ENCODE measurements around the gene KREMEN2. TPM values are rescaled to one million over a fixed set of nuclear protein-coding genes. Genes with fewer than 3 reads are reported as not detected.

The KREMEN2 gene
- total RNA-seq, 1 donor from 2014 or later, result 8.0 TPM

GRCh38 chr16:3017344-3017743 lies 53.3 kb downstream of the KREMEN2 start:
- Mint-ChIP-seq H3K36me3 (ENCODE audit: low read depth, unreplicated experiment) (peaks cover 5% of the 10 kb centered on the region), H3K27me3 (ENCODE audit: low read depth, unreplicated experiment) (no peaks in the 10 kb centered on the region), H3K27ac (ENCODE audit: unreplicated experiment) (peak overlapping the region; percentile 81), H3K9me3 (ENCODE audit: unreplicated experiment) (no peaks in the 10 kb centered on the region), H3K4me1 (ENCODE audit: low read depth, unreplicated experiment) (peaks cover 14% of the 10 kb centered on the region), H3K4me3 (ENCODE audit: unreplicated experiment) (peak overlapping the region; percentile 92)
- FAIRE-seq (no peak), DNase-seq (ENCODE audit: low read depth) (no peak)
- Histone ChIP-seq H3K27ac (ENCODE audit: low read depth, low read length) (no peak overlapping the region), H4K20me1 (ENCODE audit: insufficient read depth, low read length) (peaks cover 6% of the 10 kb centered on the region), H3K4me2 (ENCODE audit: low read length) (no peak overlapping the region), H3K4me3 (ENCODE audit: insufficient read depth, low read depth, low read length) (no peak overlapping the region), H3K4me1 (ENCODE audit: insufficient read depth, low read length) (peaks cover 19% of the 10 kb centered on the region), H2AFZ (ENCODE audit: low read depth, low read length) (no peak overlapping the region), H3K27me3 (ENCODE audit: insufficient read depth, low read length) (peaks cover 17% of the 10 kb centered on the region), H3K79me2 (ENCODE audit: insufficient read depth, low read length) (peaks cover 5% of the 10 kb centered on the region), H3K9ac (ENCODE audit: low read length) (no peak overlapping the region), H3K36me3 (ENCODE audit: insufficient read depth, low read length) (no peaks in the 10 kb centered on the region), H3K9me3 (ENCODE audit: insufficient read depth, low read depth, low read length) (no peaks in the 10 kb centered on the region)
- TF ChIP-seq EZH2 (IDR thresholded peaks at IDR 0.05; ENCODE audit: insufficient read depth, low read length) (no peak), CTCF (IDR thresholded peaks at IDR 0.05; ENCODE audit: insufficient read depth, low read depth, low read length) (no peak)

Other genes starting within 250 kb of the KREMEN2 start
- 2.3 and 3.0 TPM in 2 replicates for gene PRSS27, start 244.1 kb upstream of the KREMEN2 start, total RNA-seq
- gene SRRM2, start 211.6 kb upstream of the KREMEN2 start, total RNA-seq, result 387 and 409 TPM in 2 replicates
- gene ELOB, start 187.0 kb upstream of the KREMEN2 start, total RNA-seq, result 323 TPM in 2 replicates
- gene PRSS33, start 176.7 kb upstream of the KREMEN2 start, total RNA-seq, result not detected in 2 replicates
- not detected in 2 replicates for gene PRSS41, start 165.8 kb upstream of the KREMEN2 start, total RNA-seq
- not detected in 2 replicates for gene PRSS21, start 147.0 kb upstream of the KREMEN2 start, total RNA-seq
- not detected in 2 replicates for gene ZG16B, start 134.0 kb upstream of the KREMEN2 start, total RNA-seq
- 0.58 and 1.5 TPM in 2 replicates for gene PRSS22, start 106.1 kb upstream of the KREMEN2 start, total RNA-seq
- 36.5 and 40.7 TPM in 2 replicates for gene FLYWCH2, start 81.1 kb upstream of the KREMEN2 start, total RNA-seq
- gene FLYWCH1, start 52.3 kb upstream of the KREMEN2 start, total RNA-seq, result 53.4 and 58.9 TPM in 2 replicates
- gene PAQR4, start 5.1 kb downstream of the KREMEN2 start, total RNA-seq, result 4.8 and 5.4 TPM in 2 replicates
- gene PKMYT1, start 16.2 kb downstream of the KREMEN2 start, total RNA-seq, result 3.9 TPM in 2 replicates
- 0.14 and 0.48 TPM in 2 replicates for gene CLDN9, start 48.6 kb downstream of the KREMEN2 start, total RNA-seq
- 449 and 584 TPM in 2 replicates for gene CLDN6, start 53.9 kb downstream of the KREMEN2 start, total RNA-seq
- 262 and 275 TPM in 2 replicates for gene TNFRSF12A, start 56.1 kb downstream of the KREMEN2 start, total RNA-seq
- 47.0 and 71.6 TPM in 2 replicates for gene HCFC1R1, start 59.7 kb downstream of the KREMEN2 start, total RNA-seq
- 17.4 and 22.3 TPM in 2 replicates for gene THOC6, start 59.8 kb downstream of the KREMEN2 start, total RNA-seq
- 0.16 TPM in 1 of 2 replicates, not detected in the other for gene BICDL2, start 72.7 kb downstream of the KREMEN2 start, total RNA-seq
- gene MMP25, start 82.3 kb downstream of the KREMEN2 start, total RNA-seq, result 0.89 and 1.3 TPM in 2 replicates
- gene IL32, start 101.4 kb downstream of the KREMEN2 start, total RNA-seq, result 27.8 and 43.8 TPM in 2 replicates
- 0.22 and 0.25 TPM in 2 replicates for gene ZSCAN10, start 135.0 kb downstream of the KREMEN2 start, total RNA-seq
- 13.2 and 15.4 TPM in 2 replicates for gene ZNF205, start 148.3 kb downstream of the KREMEN2 start, total RNA-seq
- 11.3 and 12.0 TPM in 2 replicates for gene ZNF213, start 170.8 kb downstream of the KREMEN2 start, total RNA-seq
- 0.32 TPM in 1 of 2 replicates, not detected in the other for gene OR1F1, start 223.9 kb downstream of the KREMEN2 start, total RNA-seq